NCI-H510A (cell line): ENCODE measurements around the gene EGFR.
A peak's percentile ranks its signal among the peaks of the same experiment; 100 is the strongest.

Source experiments
- DNase-seq: peaks from one replicate; lab custom pipeline; 2025; lab: John Stamatoyannopoulos, UW

Gene EGFR

GRCh38 chr7:55063061-55063460 lies 44.2 kb downstream of the EGFR start:
- DNase-seq = no peak

- no peak for DNase-seq
Measured at GRCh38 chr7:55063633-55064032, 44.8 kb downstream of the EGFR start.

GRCh38 chr7:55065079-55065478 lies 46.3 kb downstream of the EGFR start:
- no peak for DNase-seq

- no peak for DNase-seq
Measured at GRCh38 chr7:55065511-55066229, 46.9 kb downstream of the EGFR start.

- DNase-seq = no peak
Measured at GRCh38 chr7:55066524-55066923, 47.7 kb downstream of the EGFR start.

GRCh38 chr7:55066938-55067337 lies 48.1 kb downstream of the EGFR start:
- no peak for DNase-seq

- no peak for DNase-seq
Measured at GRCh38 chr7:55067748-55068147, 48.9 kb downstream of the EGFR start.

GRCh38 chr7:55069271-55069792 lies 50.5 kb downstream of the EGFR start:
- DNase-seq = no peak

- no peak for DNase-seq
Measured at GRCh38 chr7:55070271-55070743, 51.5 kb downstream of the EGFR start.

- no peak for DNase-seq
Measured at GRCh38 chr7:55070854-55071253, 52.0 kb downstream of the EGFR start.

GRCh38 chr7:55071411-55072175 lies 52.8 kb downstream of the EGFR start:
- DNase-seq = no peak

- no peak for DNase-seq
Measured at GRCh38 chr7:55072251-55072650, 53.4 kb downstream of the EGFR start.

- DNase-seq = no peak
Measured at GRCh38 chr7:55073051-55073511, 54.3 kb downstream of the EGFR start.

- DNase-seq = no peak
Measured at GRCh38 chr7:55073976-55074528, 55.2 kb downstream of the EGFR start.

GRCh38 chr7:55075464-55076021 lies 56.7 kb downstream of the EGFR start:
- no peak for DNase-seq

GRCh38 chr7:55077561-55078410 lies 59.0 kb downstream of the EGFR start:
- DNase-seq = no peak

GRCh38 chr7:55078465-55079372 lies 59.9 kb downstream of the EGFR start:
- DNase-seq = peak; percentile 39

GRCh38 chr7:55080000-55080623 lies 61.3 kb downstream of the EGFR start:
- no peak for DNase-seq

GRCh38 chr7:55081068-55081467 lies 62.3 kb downstream of the EGFR start:
- no peak for DNase-seq
